HEK293T (cell line): Measurements from ENCODE around the gene NIT2.
A peak's percentile ranks its signal among the peaks of the same experiment; 100 is the strongest.
"Not testable (repeated sequence)": the region's sequence is repeated elsewhere in the genome, so short reads cannot be mapped to it uniquely, and the experiment has no call there.

Source experiments
- CTCF ChIA-PET: fragments of 350-600 bp; formaldehyde crosslinking; extraction: SDS; loops from one replicate; lab custom pipeline; 2021; ENCODE audit warnings: antibody characterized with exemption, inconsistent platforms; lab: Yijun Ruan, JAX
- POLR2A ChIA-PET: fragments of 350-600 bp; formaldehyde crosslinking; extraction: SDS; loops from one replicate; lab custom pipeline; 2020; ENCODE audit warnings: antibody characterized with exemption, inconsistent platforms; lab: Yijun Ruan, JAX
- DNase-seq: peaks from one replicate; pipeline ENCODE4 v3.0.0; 2012; ENCODE audit warnings: mixed read lengths; ENCODE audit errors: extremely low spot score
- ARNT ChIP-seq: fragments of 450-650 bp; IDR thresholded peaks from 2 replicates; pipeline ENCODE4 v1.6.1; 2017; ENCODE audit warnings: mild to moderate bottlenecking
- BHLHE40 ChIP-seq: fragments of 450-650 bp; IDR thresholded peaks from 2 replicates; pipeline ENCODE4 v1.6.1; 2016; ENCODE audit warnings: mild to moderate bottlenecking, moderate library complexity, borderline replicate concordance
- CTBP1 ChIP-seq: fragments of 450-650 bp; IDR thresholded peaks from 2 replicates; pipeline ENCODE4 v1.6.1; 2016; ENCODE audit warnings: borderline replicate concordance
- ELF4 ChIP-seq: fragments of 450-650 bp; IDR thresholded peaks from 2 replicates; pipeline ENCODE4 v1.6.1; 2017; ENCODE audit warnings: antibody characterized with exemption
- FOXA1 ChIP-seq: fragments of 450-650 bp; IDR thresholded peaks from 2 replicates; pipeline ENCODE4 v1.6.1; 2016; ENCODE audit warnings: mild to moderate bottlenecking
- FOXK2 ChIP-seq: fragments of 450-650 bp; IDR thresholded peaks from 2 replicates; pipeline ENCODE4 v1.6.1; 2016; ENCODE audit warnings: mild to moderate bottlenecking
- FOXM1 ChIP-seq: fragments of 450-650 bp; IDR thresholded peaks from 2 replicates; pipeline ENCODE4 v1.6.1; 2017; ENCODE audit warnings: mild to moderate bottlenecking, borderline replicate concordance
- HDGF ChIP-seq: fragments of 450-650 bp; IDR thresholded peaks from 2 replicates; pipeline ENCODE4 v1.6.1; 2017; ENCODE audit warnings: antibody characterized with exemption, borderline replicate concordance
- L3MBTL2 ChIP-seq: fragments of 450-650 bp; conservative IDR thresholded peaks from 2 replicates; pipeline ENCODE4 v1.6.1; 2016; ENCODE audit warnings: mild to moderate bottlenecking
- LEF1 ChIP-seq: fragments of 450-650 bp; IDR thresholded peaks from 2 replicates; pipeline ENCODE4 v1.6.1; 2017; ENCODE audit warnings: mild to moderate bottlenecking, borderline replicate concordance
- NFRKB ChIP-seq: fragments of 450-650 bp; IDR thresholded peaks from 2 replicates; pipeline ENCODE4 v1.6.1; 2016; ENCODE audit warnings: mild to moderate bottlenecking, moderate library complexity
- PKNOX1 ChIP-seq: fragments of 450-650 bp; IDR thresholded peaks from 2 replicates; pipeline ENCODE4 v1.6.1; 2016
- SP1 ChIP-seq: fragments of 450-650 bp; IDR thresholded peaks from 2 replicates; pipeline ENCODE4 v1.6.1; 2017
- SUZ12 ChIP-seq: fragments of 450-650 bp; IDR thresholded peaks from 2 replicates; pipeline ENCODE4 v1.6.1; 2016; ENCODE audit warnings: mild to moderate bottlenecking
- TARDBP ChIP-seq: fragments of 450-650 bp; IDR thresholded peaks from 2 replicates; pipeline ENCODE4 v1.6.1; 2016
- ZNF384 ChIP-seq: fragments of 450-650 bp; IDR thresholded peaks from 2 replicates; pipeline ENCODE4 v1.6.1; 2016

The NIT2 gene

GRCh38 chr3:100329800-100330489 lies 4.6 kb upstream of the NIT2 start:
- ChIA-PET POLR2A (no interaction called here), CTCF (no interaction called here)
- TF ChIP-seq SP1: no peak
- no peak for DNase-seq

GRCh38 chr3:100330651-100331050 lies 3.9 kb upstream of the NIT2 start:
- no peak for DNase-seq
- ChIA-PET CTCF (no interaction called here), POLR2A (no interaction called here)
- TF ChIP-seq SUZ12: no peak
- no peak for TF ChIP-seq FOXK2
- TF ChIP-seq SP1: no peak

- DNase-seq: no peak
- ChIA-PET CTCF (no interaction called here), POLR2A (no interaction called here)
- TF ChIP-seq ARNT (no peak), SUZ12 (no peak), NFRKB (no peak), LEF1 (no peak), CTBP1 (no peak), SP1 (no peak), BHLHE40 (no peak), FOXK2 (no peak), TARDBP (no peak), ZNF384 (no peak), FOXM1 (no peak), FOXA1 (no peak), HDGF (no peak), L3MBTL2 (no peak), PKNOX1 (no peak), ELF4 (no peak)
These were observed 2.9 kb upstream of the NIT2 start for GRCh38 chr3:100331660-100332059.

- ChIA-PET POLR2A (interaction anchor here (1.3 to 3.4 kb wide), 3 partner anchors 10 to 73 kb away, joined by 5 to 16 read pairs (median 7); partner anchors contain the start of genes LNP1, TBC1D23 and TOMM70), CTCF (no interaction called here)
- no peak for TF ChIP-seq HDGF
- TF ChIP-seq ELF4: no peak
- TF ChIP-seq LEF1: no peak
- no peak for TF ChIP-seq CTBP1
- TF ChIP-seq ZNF384: no peak
- TF ChIP-seq SUZ12: no peak
- TF ChIP-seq FOXK2: no peak
- TF ChIP-seq SP1: no peak
- no peak for TF ChIP-seq FOXM1
- TF ChIP-seq NFRKB: no peak
- no peak for TF ChIP-seq FOXA1
- no peak for TF ChIP-seq TARDBP
- no peak for TF ChIP-seq ARNT
- TF ChIP-seq BHLHE40: no peak
- DNase-seq: no peak
These were observed 1.5 kb upstream of the NIT2 start for GRCh38 chr3:100333051-100333450.

- DNase-seq: no peak
- POLR2A ChIA-PET: interaction anchor here (1.3 to 3.4 kb wide), 4 partner anchors 11 to 74 kb away, joined by 5 to 16 read pairs (median 6); partner anchors contain the start of genes LNP1, TBC1D23 and TOMM70
- CTCF ChIA-PET: no interaction called here
- TF ChIP-seq LEF1 (no peak), L3MBTL2 (peak; percentile 15; the same call in 1 of the 2 replicates), HDGF (no peak), TARDBP (no peak), FOXK2 (no peak), FOXA1 (no peak)
These were observed 528 bp upstream of the NIT2 start for GRCh38 chr3:100333970-100334487.

GRCh38 chr3:100335434-100335833 lies 877 bp downstream of the NIT2 start:
- peak; percentile 79 for TF ChIP-seq PKNOX1
- no peak for TF ChIP-seq ELF4
- ChIA-PET CTCF (interaction anchor here (0.7 to 0.9 kb wide), 2 partner anchors 116 to 127 kb away, joined by 3 to 4 read pairs; no protein-coding TSS in a partner anchor), POLR2A (interaction anchor here (0.8 to 3.4 kb wide), 5 partner anchors 9 to 157 kb away, joined by 3 to 16 read pairs (median 3); partner anchors contain the start of genes LNP1, TMEM45A and TOMM70)
- DNase-seq: peak; percentile 39

GRCh38 chr3:100336229-100336628 lies 1.7 kb downstream of the NIT2 start:
- ChIA-PET POLR2A (interaction anchor here (1.2 to 3.4 kb wide), 3 partner anchors 10 to 156 kb away, joined by 3 to 16 read pairs (median 6); partner anchors contain the start of genes LNP1, TMEM45A and TOMM70), CTCF (interaction anchor here (0.6 kb wide), 1 partner anchor 583 kb away, joined by 3 read pairs; no protein-coding TSS in a partner anchor)
- DNase-seq: not testable (repeated sequence)

GRCh38 chr3:100338911-100339310 lies 4.4 kb downstream of the NIT2 start:
- TF ChIP-seq FOXM1 (no peak), ZNF384 (no peak), PKNOX1 (no peak), ELF4 (no peak), TARDBP (no peak), ARNT (no peak), SUZ12 (no peak), FOXA1 (no peak), BHLHE40 (no peak), LEF1 (no peak), FOXK2 (no peak), SP1 (no peak)
- CTCF ChIA-PET: interaction anchor here (0.5 kb wide), 1 partner anchor 341 kb away, joined by 3 read pairs; no protein-coding TSS in a partner anchor
- DNase-seq: no peak
- POLR2A ChIA-PET: interaction anchor here (0.9 kb wide), 1 partner anchor 62 kb away, joined by 3 read pairs; the partner anchor contains the start of gene LNP1
